ENCODE results near the gene TSC1. TPM values are rescaled to one million over a fixed set of nuclear protein-coding genes. Genes with fewer than 3 reads are reported as not detected.

The TSC1 gene
- total RNA-seq, 1 donor from 2014 or later = 50.9 TPM

- ATAC-seq = no peak
- H3K9me3 ChIP-seq = no peaks in the 10 kb centered on the region
- H3K36me3 ChIP-seq = no peaks in the 10 kb centered on the region
- H3K27ac ChIP-seq = no peak overlapping the region
- TF ChIP-seq CTCF (IDR thresholded peaks at IDR 0.05) = no peak
- peak; percentile 41 for DNase-seq
- H3K4me1 ChIP-seq = no peaks in the 10 kb centered on the region
- H3K27me3 ChIP-seq (ENCODE audit: low read depth) = peaks cover 35% of the 10 kb centered on the region
- intact Hi-C loops (cut with DNase I) = no loop called here
- no peak overlapping the region for H3K4me3 ChIP-seq
Measured at GRCh38 chr9:132989414-132989996, 45.1 kb upstream of the TSC1 start.

GRCh38 chr9:132989014-132989310 is 44.5 kb upstream of the TSC1 start:
- ATAC-seq (no peak), DNase-seq (peak; percentile 24)
- Histone ChIP-seq H3K27me3 (ENCODE audit: low read depth) (peaks cover 35% of the 10 kb centered on the region), H3K27ac (no peak overlapping the region), H3K9me3 (no peaks in the 10 kb centered on the region), H3K36me3 (no peaks in the 10 kb centered on the region), H3K4me3 (no peak overlapping the region), H3K4me1 (no peaks in the 10 kb centered on the region)
- intact Hi-C loops (cut with DNase I) = no loop called here
- TF ChIP-seq CTCF (IDR thresholded peaks at IDR 0.05) = no peak

- H3K4me3 ChIP-seq = no peak overlapping the region
- no peak for ATAC-seq
- H3K27me3 ChIP-seq (ENCODE audit: low read depth) = peaks cover 29% of the 10 kb centered on the region
- H3K4me1 ChIP-seq = no peaks in the 10 kb centered on the region
- DNase-seq = peak; percentile 24
- no peak overlapping the region for H3K27ac ChIP-seq
- intact Hi-C loops (cut with DNase I) = no loop called here
- H3K36me3 ChIP-seq = no peaks in the 10 kb centered on the region
- H3K9me3 ChIP-seq = no peaks in the 10 kb centered on the region
- no peak for TF ChIP-seq CTCF (IDR thresholded peaks at IDR 0.05)
Measured at GRCh38 chr9:132988244-132989013, 44.0 kb upstream of the TSC1 start.

- intact Hi-C loops (cut with DNase I) = no loop called here
- DNase-seq (peak; percentile 35), ATAC-seq (no peak)
- no peak for TF ChIP-seq CTCF (IDR thresholded peaks at IDR 0.05)
- no peak overlapping the region for H3K4me3 ChIP-seq
- no peaks in the 10 kb centered on the region for H3K4me1 ChIP-seq
- no peaks in the 10 kb centered on the region for H3K9me3 ChIP-seq
- no peaks in the 10 kb centered on the region for H3K36me3 ChIP-seq
- peaks cover 29% of the 10 kb centered on the region for H3K27me3 ChIP-seq (ENCODE audit: low read depth)
- H3K27ac ChIP-seq = no peak overlapping the region
Measured at GRCh38 chr9:132986640-132987620, 42.5 kb upstream of the TSC1 start.

- Histone ChIP-seq H3K36me3 (no peaks in the 10 kb centered on the region), H3K9me3 (no peaks in the 10 kb centered on the region), H3K27ac (no peak overlapping the region), H3K4me3 (no peak overlapping the region), H3K4me1 (no peaks in the 10 kb centered on the region), H3K27me3 (ENCODE audit: low read depth) (peaks cover 27% of the 10 kb centered on the region)
- no peak for TF ChIP-seq CTCF (IDR thresholded peaks at IDR 0.05)
- DNase-seq = peak; percentile 20
- ATAC-seq = no peak
- intact Hi-C loops (cut with DNase I) = no loop called here
Measured at GRCh38 chr9:132986114-132986513, 41.7 kb upstream of the TSC1 start.
